ENCODE data around the gene TMX2.

- no peak for TF ChIP-seq MAX (IDR thresholded peaks at IDR 0.05)
- TF ChIP-seq ZNF274 (IDR thresholded peaks at IDR 0.05; ENCODE audit: low read depth, low read length): no peak
- no peak for TF ChIP-seq YY1 (IDR thresholded peaks at IDR 0.05; ENCODE audit: extremely low read depth, insufficient replicate concordance, low read depth, low read length)
- no peak for TF ChIP-seq POLR2A (IDR thresholded peaks at IDR 0.05; ENCODE audit: borderline replicate concordance, extremely low read depth, insufficient read depth, insufficient read length)
- TF ChIP-seq, protein P1, sequence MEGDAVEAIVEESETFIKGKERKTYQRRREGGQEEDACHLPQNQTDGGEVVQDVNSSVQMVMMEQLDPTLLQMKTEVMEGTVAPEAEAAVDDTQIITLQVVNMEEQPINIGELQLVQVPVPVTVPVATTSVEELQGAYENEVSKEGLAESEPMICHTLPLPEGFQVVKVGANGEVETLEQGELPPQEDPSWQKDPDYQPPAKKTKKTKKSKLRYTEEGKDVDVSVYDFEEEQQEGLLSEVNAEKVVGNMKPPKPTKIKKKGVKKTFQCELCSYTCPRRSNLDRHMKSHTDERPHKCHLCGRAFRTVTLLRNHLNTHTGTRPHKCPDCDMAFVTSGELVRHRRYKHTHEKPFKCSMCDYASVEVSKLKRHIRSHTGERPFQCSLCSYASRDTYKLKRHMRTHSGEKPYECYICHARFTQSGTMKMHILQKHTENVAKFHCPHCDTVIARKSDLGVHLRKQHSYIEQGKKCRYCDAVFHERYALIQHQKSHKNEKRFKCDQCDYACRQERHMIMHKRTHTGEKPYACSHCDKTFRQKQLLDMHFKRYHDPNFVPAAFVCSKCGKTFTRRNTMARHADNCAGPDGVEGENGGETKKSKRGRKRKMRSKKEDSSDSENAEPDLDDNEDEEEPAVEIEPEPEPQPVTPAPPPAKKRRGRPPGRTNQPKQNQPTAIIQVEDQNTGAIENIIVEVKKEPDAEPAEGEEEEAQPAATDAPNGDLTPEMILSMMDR (IDR thresholded peaks at IDR 0.05 in 2 of 3, conservative IDR thresholded peaks at IDR 0.05 in 1 of 3; ENCODE audit: borderline replicate concordance in 1 of 3, insufficient read depth in 1 of 3, low read depth in 2 of 3, low read length in 2 of 3): no peak
- no peak for TF ChIP-seq RAD21 (IDR thresholded peaks at IDR 0.05; ENCODE audit: low read depth)
- no peak for TF ChIP-seq EGR1 (IDR thresholded peaks at IDR 0.05; ENCODE audit: low read depth)
- no peak for TF ChIP-seq CEBPB (IDR thresholded peaks at IDR 0.05; ENCODE audit: low read depth)
Observed at GRCh38 chr11:57788703-57789088, 76.3 kb downstream of the TMX2 start.
